ENCODE measurements around the gene OSMR. TPM values are rescaled to one million over a fixed set of nuclear protein-coding genes. Genes with fewer than 3 reads are reported as not detected.

The OSMR gene
- total and polyA plus RNA-seq, 3 donors from 2014 or later, result 12.9 to 18.3 (median 13.5) TPM

GRCh38 chr5:38816083-38817030, 29.5 kb upstream of the OSMR start:
- Histone ChIP-seq H3K4me1 (no peaks in the 10 kb centered on the region), H3K4me3 (no peak overlapping the region), H3K9me3 (no peaks in the 10 kb centered on the region), H3K27ac (no peak overlapping the region), H3K36me3 (ENCODE audit: low read depth, missing control alignments) (no peaks in the 10 kb centered on the region), H3K27me3 (no peaks in the 10 kb centered on the region)
- WGBS, 2 donors, result 61 to 73% methylated on average over 2 of the region's 2 CpGs
- TF ChIP-seq CTCF (IDR thresholded peaks at IDR 0.05) (no peak), POLR2A (IDR thresholded peaks at IDR 0.05) (no peak)
- DNase-seq, result no peak
- intact Hi-C loops (cut with DNase I; ENCODE audit: low total_unique reads), result no loop called here

- Histone ChIP-seq H3K9me3 (no peaks in the 10 kb centered on the region), H3K27ac (no peak overlapping the region), H3K4me1 (no peaks in the 10 kb centered on the region), H3K27me3 (no peaks in the 10 kb centered on the region), H3K36me3 (ENCODE audit: low read depth, missing control alignments) (no peaks in the 10 kb centered on the region), H3K4me3 (no peak overlapping the region)
- WGBS, 2 donors, result 87 to 92% methylated on average over 7 to 20 of the region's 20 CpGs
- no peak for DNase-seq
- TF ChIP-seq POLR2A (IDR thresholded peaks at IDR 0.05), result no peak
- intact Hi-C loops (cut with DNase I; ENCODE audit: low total_unique reads), result no loop called here
These were observed 24.1 kb upstream of the OSMR start for GRCh38 chr5:38821679-38822078.

- DNase-seq, result no peak
- Histone ChIP-seq H3K4me3 (no peak overlapping the region), H3K27ac (no peak overlapping the region), H3K4me1 (no peaks in the 10 kb centered on the region), H3K9me3 (no peaks in the 10 kb centered on the region), H3K27me3 (no peaks in the 10 kb centered on the region), H3K36me3 (ENCODE audit: low read depth, missing control alignments) (no peaks in the 10 kb centered on the region)
- WGBS, 2 donors, result 75 to 79% methylated on average over 4 of the region's 4 CpGs
- intact Hi-C loops (cut with DNase I; ENCODE audit: low total_unique reads), result no loop called here
- TF ChIP-seq POLR2A (IDR thresholded peaks at IDR 0.05), result no peak
- TF ChIP-seq CTCF (IDR thresholded peaks at IDR 0.05), result no peak
These were observed 22.3 kb upstream of the OSMR start for GRCh38 chr5:38823503-38823902.

GRCh38 chr5:38824821-38825220, 21.0 kb upstream of the OSMR start:
- H3K9me3 ChIP-seq, result no peaks in the 10 kb centered on the region
- H3K27me3 ChIP-seq, result no peaks in the 10 kb centered on the region
- TF ChIP-seq CTCF (IDR thresholded peaks at IDR 0.05) (no peak), POLR2A (IDR thresholded peaks at IDR 0.05) (no peak)
- no peak for DNase-seq
- no peak overlapping the region for H3K27ac ChIP-seq
- no peak overlapping the region for H3K4me3 ChIP-seq
- 88 to 96% methylated on average over 5 of the region's 5 CpGs for WGBS, 2 donors
- H3K36me3 ChIP-seq (ENCODE audit: low read depth, missing control alignments), result no peaks in the 10 kb centered on the region
- H3K4me1 ChIP-seq, result no peaks in the 10 kb centered on the region
- intact Hi-C loops (cut with DNase I; ENCODE audit: low total_unique reads), result no loop called here

- TF ChIP-seq CTCF (IDR thresholded peaks at IDR 0.05) (no peak), POLR2A (IDR thresholded peaks at IDR 0.05) (no peak)
- Histone ChIP-seq H3K27ac (peak overlapping the region in 1 of 2 donors; percentile 29), H3K4me3 (no peak overlapping the region), H3K9me3 (no peaks in the 10 kb centered on the region), H3K27me3 (no peaks in the 10 kb centered on the region), H3K36me3 (ENCODE audit: low read depth, missing control alignments) (no peaks in the 10 kb centered on the region), H3K4me1 (no peaks in the 10 kb centered on the region)
- intact Hi-C loops (cut with DNase I; ENCODE audit: low total_unique reads), result no loop called here
- no peak for DNase-seq
- WGBS, 2 donors, result 67 to 69% methylated on average over 1 of the region's 1 CpG
These were observed 20.3 kb upstream of the OSMR start for GRCh38 chr5:38825494-38825893.

Measured in testis (tissue), 3 donors.